GM18873 (cell line): Measurements from ENCODE around the gene TH.
"Not testable (repeated sequence)": the region's sequence is repeated elsewhere in the genome, so short reads cannot be mapped to it uniquely, and the experiment has no call there.

Experiments
- ATAC-seq: cut with Tn5 transposase; IDR thresholded peaks from one replicate; pipeline ENCODE4 v1.9.1; 2021; ENCODE audit warnings: mild to moderate bottlenecking, moderate library complexity, moderate number of reproducible peaks; ENCODE audit not compliant: unreplicated experiment, low FRiP score

Gene TH

GRCh38 chr11:2179516-2179915, 7.9 kb upstream of the TH start:
- no peak for ATAC-seq

GRCh38 chr11:2178906-2179494, 7.4 kb upstream of the TH start:
- ATAC-seq: no peak

DNA sequence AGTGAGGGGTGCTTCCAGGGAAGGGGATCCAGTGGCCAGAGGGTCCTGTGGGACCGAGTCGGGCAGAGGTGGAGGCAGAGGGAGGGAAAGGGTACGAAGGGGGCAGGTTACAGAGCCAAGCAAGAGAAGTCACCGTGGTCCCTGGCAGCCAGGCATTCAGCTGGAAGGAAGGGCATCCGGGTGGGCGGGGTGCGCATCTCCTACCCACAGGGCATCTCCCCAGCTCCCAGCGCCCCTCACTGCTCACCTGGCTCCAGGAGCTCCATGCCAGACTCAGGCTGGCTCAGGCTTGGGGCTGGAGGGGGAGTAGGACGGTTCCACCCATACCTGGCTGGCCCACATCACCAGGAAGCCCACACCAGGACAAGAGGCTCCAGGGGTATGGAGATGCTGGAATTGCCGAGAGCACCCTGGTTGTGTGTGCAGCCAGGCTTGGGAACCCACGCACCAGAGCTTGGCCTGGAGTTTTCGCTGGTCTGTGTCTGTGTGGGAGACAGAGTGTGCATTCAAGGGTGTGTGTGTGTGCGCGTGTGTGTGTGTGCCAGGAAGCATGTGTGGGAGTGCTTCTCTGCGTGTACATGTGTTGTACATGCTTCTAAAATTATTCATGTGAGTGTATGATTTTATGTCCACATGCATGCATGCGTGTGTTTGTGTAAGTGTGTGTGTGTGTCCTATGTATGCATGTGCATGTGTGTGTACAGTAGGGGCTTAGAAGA, 6.6 kb upstream of the TH start:
- not testable (repeated sequence) for ATAC-seq

- ATAC-seq: no peak
These were observed 5.5 kb upstream of the TH start for GRCh38 chr11:2177076-2177475.

GRCh38 chr11:2176389-2176900, 4.8 kb upstream of the TH start:
- no peak for ATAC-seq

GRCh38 chr11:2175659-2176058, 4.0 kb upstream of the TH start:
- no peak for ATAC-seq

DNA sequence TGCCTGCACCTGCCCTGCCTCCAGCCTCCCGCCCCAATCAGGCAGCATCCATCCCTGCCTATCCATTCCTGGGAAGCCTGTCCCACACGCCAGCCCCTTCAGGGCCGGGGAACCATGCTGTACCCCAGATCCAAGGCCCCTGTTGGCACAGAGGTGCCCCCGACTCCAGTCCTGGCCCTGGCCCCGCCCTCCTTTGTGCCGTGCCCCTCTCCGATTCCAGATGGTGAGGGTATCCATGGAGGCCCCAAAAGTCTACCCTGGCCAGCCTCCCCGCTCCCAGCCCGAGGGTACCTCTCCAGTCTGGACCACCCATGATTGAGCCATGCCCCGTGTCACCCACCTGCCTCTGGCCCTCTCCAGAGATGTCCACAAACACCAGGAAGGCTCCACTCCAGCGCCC, 2.7 kb upstream of the TH start:
- ATAC-seq: no peak

DNA sequence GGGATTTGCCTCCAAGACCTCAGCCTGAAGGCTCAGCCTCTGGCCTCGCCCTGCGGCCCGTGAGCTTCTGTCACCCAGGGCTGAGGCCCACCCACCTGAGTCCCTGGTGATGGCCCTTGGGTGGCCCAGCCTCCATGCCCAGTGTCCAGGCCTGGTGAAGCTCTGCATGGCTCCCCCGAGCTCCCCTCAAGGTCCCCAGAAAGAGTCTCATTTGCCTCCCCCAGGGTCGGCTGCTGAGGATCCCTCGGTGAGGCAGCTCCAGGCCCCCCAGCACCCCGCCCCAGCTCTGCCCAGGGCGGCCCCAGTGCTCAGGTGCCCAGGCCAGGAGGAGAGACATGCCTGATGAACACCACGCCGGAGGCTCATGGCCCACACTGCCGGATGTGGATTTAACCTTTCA, 2.1 kb upstream of the TH start:
- ATAC-seq: no peak

DNA sequence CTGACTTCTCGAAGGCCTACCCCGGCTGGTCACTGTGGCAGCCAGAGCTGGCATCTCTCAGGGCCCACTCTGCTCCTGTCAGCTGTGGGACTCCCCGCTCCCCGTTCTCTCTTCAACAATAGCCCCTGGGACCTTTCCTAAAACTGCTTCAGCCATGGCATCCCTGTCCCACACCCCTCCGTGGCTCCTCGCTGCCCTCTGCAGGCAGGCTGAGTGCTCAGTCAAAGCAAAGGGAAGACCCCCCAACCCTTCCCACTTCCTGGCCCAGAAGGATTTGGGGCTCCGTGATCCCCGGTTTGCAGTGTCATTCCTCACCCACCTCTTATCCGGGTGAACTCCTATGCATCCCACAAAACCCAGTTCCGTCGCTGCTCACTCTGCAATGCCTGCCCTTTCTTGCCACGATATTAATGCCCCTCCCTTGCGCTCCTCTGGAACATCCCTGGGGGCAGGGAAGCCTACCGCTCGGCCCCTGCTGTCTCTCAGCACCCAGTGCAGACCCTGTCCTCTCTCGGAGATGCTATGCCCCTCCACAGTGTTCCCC, 1.6 kb upstream of the TH start:
- ATAC-seq: no peak

DNA sequence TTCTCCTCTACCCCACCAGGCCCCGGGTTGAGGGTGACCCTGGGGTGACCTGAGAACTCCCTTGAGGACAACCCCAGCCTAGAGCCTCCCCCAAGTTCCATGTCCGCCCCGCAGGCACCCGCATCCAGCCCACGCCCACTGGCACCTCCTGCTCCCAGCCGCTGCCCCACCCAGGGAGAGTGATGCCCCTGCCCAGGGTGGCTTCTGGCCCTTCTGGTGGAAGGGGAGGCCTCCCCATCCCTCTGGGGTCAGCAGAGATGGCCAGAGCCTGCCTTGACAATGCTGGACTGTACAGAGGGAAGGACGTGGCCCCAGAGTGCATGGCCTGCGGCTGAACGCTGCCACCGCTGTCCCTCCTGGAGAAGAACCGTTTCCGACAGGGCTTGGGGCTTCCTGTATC, 1.1 kb upstream of the TH start:
- no peak for ATAC-seq

DNA sequence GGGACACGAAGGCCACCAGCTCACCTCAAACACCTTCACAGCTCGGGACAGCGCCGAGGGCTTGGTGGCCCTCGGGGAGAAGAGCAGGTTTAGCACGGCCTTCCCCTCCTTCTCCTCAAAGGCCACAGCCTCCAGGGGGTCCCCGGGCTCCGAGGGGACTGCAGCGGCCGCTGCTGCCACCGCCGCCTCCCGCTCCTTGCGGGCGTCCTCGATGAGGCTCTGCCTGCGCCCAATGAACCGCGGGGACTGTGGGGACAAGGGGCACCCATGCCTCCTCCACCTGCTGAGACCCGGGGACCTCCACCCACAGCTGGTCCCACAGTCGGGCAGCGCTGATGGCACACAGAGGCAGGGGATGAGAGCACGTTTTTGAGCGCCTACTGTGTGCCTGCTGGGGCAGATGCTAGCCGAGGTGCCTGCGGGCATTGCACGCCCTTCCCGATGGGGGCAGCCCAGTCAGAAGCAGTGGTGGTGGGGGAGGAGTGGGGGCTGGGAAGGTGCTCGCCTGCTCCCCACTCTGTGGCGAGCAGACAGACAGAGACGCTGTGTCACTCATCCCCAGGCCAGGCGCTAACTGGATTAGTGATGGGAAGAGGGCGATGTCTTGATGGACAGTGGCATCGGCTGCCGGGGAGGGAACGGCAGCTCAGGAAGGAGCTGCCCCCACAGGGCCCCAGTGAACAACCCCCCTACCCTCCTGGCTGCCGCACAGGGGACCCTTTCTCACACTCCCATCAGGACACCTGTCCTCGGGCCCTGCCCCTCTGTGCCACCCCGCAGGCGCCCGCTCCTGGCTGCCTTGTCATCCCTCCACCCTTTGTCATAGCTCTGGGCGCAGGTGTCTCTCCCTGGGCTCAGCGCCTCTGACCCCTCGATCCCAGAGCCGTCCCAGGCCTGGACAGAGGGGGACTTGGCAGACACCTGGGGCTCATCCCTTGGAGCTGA, 1.7 kb downstream of the TH start:
- ATAC-seq: no peak

DNA sequence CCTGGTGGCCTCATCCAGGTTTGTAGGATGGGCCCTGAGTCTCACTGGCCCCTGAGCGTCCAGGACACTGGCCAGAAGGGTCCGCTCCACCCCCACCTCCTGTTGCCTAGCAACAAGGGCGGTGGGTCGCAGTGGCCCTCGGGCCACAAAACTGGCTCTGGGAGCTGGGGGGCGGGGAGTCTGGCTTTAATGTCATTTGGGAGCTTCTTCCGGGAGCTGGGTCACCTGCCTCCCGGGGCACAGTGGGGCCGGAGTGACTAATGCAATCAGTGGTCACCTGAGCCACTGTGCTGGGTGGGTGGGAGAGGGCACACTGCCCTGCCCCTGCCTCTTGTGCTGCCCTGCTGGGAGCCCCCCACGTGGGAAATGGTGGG, 2.6 kb downstream of the TH start:
- ATAC-seq: no peak

GRCh38 chr11:2168286-2169004, 3.2 kb downstream of the TH start:
- ATAC-seq: no peak

DNA sequence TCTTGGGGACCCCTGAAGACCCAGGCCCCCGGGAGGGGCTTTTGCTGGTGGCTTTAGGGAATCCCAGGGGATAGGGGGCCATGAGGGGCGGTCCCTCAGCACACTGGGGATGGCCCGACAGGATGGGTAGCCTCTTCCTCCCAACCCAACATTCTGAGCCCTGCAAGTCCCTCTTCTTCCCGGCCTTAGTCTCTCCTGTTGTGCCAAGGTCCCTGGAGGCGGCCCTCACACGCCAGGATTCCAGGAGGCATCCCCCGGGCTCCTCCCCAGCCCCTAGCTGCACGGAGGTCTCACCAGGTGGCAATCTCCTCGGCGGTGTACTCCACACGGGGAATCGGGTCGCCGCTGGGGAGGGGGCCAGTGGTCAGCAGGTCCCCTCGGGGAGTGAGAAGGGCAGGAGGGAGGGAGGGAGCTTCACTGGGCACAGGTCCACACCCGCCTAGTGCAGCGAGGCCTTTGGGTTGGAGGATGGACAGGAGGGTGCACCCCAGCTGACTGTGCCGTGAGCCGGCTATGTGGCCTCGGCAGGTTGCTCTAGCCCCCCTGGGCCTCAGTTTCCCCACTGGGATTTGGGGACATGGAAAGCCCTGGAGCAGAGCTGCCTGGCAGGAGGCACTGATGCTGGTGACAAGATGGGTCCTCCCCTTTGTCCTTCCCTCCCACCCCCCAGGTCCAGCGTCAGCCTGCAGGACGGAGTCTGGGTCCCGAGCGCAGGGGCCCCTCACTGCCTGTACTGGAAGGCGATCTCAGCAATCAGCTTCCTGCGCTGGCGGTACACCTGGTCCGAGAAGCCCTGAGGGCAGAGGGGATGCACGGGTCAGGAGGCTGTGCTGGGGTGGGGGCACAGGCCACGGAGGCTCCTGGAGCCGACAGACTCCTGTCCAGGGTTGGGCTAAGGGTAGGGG, 4.2 kb downstream of the TH start:
- no peak for ATAC-seq

DNA sequence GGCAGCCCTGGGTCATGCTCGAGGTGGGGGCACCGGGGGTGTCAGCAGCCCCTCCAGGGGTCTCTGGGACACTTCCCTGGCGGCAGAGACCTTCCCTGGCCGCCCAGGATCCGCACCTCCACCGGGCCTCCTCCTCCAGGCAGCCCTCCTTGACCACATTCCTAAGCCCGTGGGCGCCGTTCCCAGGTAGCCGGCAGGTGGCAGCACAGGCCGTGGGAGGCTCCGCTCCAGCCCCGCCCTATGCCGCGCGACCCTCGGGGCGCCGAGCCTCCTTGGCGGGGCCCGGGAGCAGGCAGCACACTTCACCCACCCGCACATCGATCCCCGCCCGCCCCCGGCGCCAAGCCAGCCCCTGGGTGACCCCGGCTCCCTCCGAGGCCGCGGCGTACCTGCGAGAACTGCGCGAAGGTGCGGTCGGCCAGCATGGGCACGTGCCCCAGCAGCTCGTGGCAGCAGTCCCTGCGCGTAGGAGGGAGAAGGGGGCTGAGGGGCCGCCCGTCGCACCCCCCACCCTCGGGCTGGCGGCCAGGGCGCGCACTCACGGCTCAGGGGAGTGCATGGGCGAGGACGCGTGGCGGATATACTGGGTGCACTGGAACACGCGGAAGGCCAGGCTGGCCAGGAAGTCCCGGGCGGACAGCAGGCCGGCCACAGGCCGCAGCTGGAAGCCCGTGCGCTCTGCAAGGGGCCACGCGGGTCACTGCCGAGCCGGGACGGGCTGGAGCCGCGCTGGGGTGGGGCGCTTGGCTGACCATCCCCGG, 5.3 kb downstream of the TH start:
- no peak for ATAC-seq

- no peak for ATAC-seq
These were observed 6.0 kb downstream of the TH start for GRCh38 chr11:2165571-2165970.

- ATAC-seq: no peak
These were observed 6.6 kb downstream of the TH start for GRCh38 chr11:2164861-2165555.

DNA sequence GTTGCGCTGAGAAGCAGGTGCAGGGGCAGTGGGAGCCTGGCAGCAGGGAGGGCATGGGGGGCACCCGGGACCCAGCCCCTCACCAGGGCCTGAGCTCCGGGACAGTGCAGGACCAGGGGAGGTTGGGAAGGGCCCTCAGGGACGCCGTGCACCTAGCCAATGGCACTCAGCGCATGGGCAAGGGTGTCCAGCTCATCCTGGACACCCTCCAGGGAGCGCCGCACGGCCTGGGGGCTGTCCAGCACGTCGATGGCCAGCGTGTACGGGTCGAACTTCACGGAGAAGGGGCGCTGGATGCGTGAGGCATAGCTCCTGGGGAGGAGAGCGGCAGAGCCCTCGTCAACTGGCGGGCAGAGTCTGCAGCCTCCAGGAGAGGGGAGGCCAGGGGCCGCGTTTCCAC, 7.5 kb downstream of the TH start:
- ATAC-seq: no peak
